Uterus (tissue), 2 donors: ENCODE measurements around the gene TMEM178B.

Experiments used
- POLR2A ChIP-seq, 2 donors: fragments of 450-650 bp; IDR thresholded peaks; one replicate each; pipeline ENCODE4 v1.6.1; 2016; ENCODE audit warnings: antibody characterized with exemption in 2 of 2, mild to moderate bottlenecking in 1 of 2, moderate library complexity in 1 of 2
- TF ChIP-seq, protein P1 (sequence below), 4 experiments: fragments of 200-600 bp in 2 of 4; fragments of 450-650 bp in 2 of 4; sonication (generic) in 2 of 4; IDR thresholded peaks; one replicate each; pipeline ENCODE4 v1.5.1; 2016 to 2019; ENCODE audit warnings: antibody characterized with exemption in 4 of 4, mild to moderate bottlenecking in 2 of 4, moderate library complexity in 1 of 4

DNA sequence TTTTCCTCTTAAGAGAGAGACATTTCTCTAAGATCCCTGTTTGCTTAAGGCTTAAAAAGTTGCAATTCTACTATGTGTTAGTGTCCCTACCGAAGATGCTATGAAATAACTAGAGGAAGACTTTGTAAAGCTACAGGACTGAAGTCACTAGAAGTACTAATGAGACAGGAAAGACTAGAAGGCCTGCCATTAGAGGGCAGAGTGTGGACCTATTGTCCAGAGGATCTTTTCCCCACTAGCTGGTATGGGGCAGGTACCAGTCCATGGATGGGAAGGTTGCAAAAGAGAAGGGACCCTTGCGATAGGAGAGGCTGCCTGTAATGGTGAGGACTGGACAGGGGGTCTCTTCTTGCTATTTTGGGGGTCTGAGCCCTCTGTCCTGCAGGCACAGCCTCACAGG lies 178.1 kb downstream of the TMEM178B start:
- TF ChIP-seq, protein P1, sequence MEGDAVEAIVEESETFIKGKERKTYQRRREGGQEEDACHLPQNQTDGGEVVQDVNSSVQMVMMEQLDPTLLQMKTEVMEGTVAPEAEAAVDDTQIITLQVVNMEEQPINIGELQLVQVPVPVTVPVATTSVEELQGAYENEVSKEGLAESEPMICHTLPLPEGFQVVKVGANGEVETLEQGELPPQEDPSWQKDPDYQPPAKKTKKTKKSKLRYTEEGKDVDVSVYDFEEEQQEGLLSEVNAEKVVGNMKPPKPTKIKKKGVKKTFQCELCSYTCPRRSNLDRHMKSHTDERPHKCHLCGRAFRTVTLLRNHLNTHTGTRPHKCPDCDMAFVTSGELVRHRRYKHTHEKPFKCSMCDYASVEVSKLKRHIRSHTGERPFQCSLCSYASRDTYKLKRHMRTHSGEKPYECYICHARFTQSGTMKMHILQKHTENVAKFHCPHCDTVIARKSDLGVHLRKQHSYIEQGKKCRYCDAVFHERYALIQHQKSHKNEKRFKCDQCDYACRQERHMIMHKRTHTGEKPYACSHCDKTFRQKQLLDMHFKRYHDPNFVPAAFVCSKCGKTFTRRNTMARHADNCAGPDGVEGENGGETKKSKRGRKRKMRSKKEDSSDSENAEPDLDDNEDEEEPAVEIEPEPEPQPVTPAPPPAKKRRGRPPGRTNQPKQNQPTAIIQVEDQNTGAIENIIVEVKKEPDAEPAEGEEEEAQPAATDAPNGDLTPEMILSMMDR (IDR thresholded peaks at IDR 0.05), result no peak
- TF ChIP-seq POLR2A (IDR thresholded peaks at IDR 0.05), result no peak
